HepG2 (cell line): ENCODE measurements around the gene MILR1. TPM values are rescaled to one million over a fixed set of nuclear protein-coding genes. Genes with fewer than 3 reads are reported as not detected.
A peak's percentile ranks its signal among the peaks of the same experiment; 100 is the strongest.

ENCODE experiments used
- AKNA ChIP-seq: sonication (generic); formaldehyde crosslinking; IDR thresholded peaks from 2 replicates; pipeline ENCODE4 v1.4.0; 2020; ENCODE audit warnings: missing genetic modification reagents, borderline replicate concordance
- BRD4 ChIP-seq: sonication (generic); formaldehyde crosslinking; IDR thresholded peaks from 2 replicates; pipeline ENCODE4 v1.4.0; 2020; ENCODE audit warnings: missing genetic modification reagents
- CBX1 ChIP-seq: IDR thresholded peaks from one replicate; pipeline ENCODE4 v1.6.1; 2016; ENCODE audit warnings: antibody characterized with exemption, low read depth
- NFIC ChIP-seq: IDR thresholded peaks from 2 replicates; pipeline ENCODE4 v1.6.1; 2012; ENCODE audit warnings: mild to moderate bottlenecking, low read length, inconsistent platforms
- ZFP82 ChIP-seq: sonication (generic); formaldehyde crosslinking; IDR thresholded peaks from 2 replicates; pipeline ENCODE4 v1.5.1; 2020; ENCODE audit warnings: mild to moderate bottlenecking, missing genetic modification reagents, borderline replicate concordance
- ZNF44 ChIP-seq: sonication (generic); formaldehyde crosslinking; IDR thresholded peaks from 2 replicates; pipeline ENCODE4 v1.5.1; 2020; ENCODE audit warnings: mild to moderate bottlenecking, missing genetic modification reagents
- ZNF512B ChIP-seq: sonication (generic); formaldehyde crosslinking; IDR thresholded peaks from 2 replicates; pipeline ENCODE4 v1.5.1; 2020; ENCODE audit warnings: missing genetic modification reagents, mild to moderate bottlenecking, borderline replicate concordance
- ZSCAN29 ChIP-seq: sonication (generic); formaldehyde crosslinking; conservative IDR thresholded peaks from 2 replicates; pipeline ENCODE4 v1.4.0; 2020; ENCODE audit warnings: mild to moderate bottlenecking, missing genetic modification reagents
- polyA plus RNA-seq, 8 experiments: library from polyadenylated mRNA; depleted of rRNA in 3 of 8; stranded (reverse) in 7 of 8; unstranded in 1 of 8; fragments of >200 nt; fragmentation: Illumina TruSeq in 4 of 8; extraction: Trizol in 4 of 8; gene quantifications; 2 replicates each; pipeline versions ENCODE4 v1.2.1 to v1.2.3, GENCODE V29; 2011 to 2016; ENCODE audit warnings: low read depth in 4 of 8, missing spikeins in 1 of 8, mixed read lengths in 1 of 8; ENCODE audit not compliant: insufficient read depth in 1 of 8
- total RNA-seq, 5 experiments: library from RNA; depleted of rRNA; stranded (reverse); fragments of >200 nt; fragmentation: Illumina TruSeq; extraction: Trizol; gene quantifications; 2 replicates each; pipeline ENCODE4 v1.2.3, GENCODE V29; 2016; ENCODE audit warnings: low read depth in 1 of 5
- TF ChIP-seq, protein P1 (sequence below): sonication (generic); formaldehyde crosslinking; IDR thresholded peaks from one replicate; pipeline ENCODE4 v1.5.1; 2020; ENCODE audit warnings: mild to moderate bottlenecking, missing genetic modification reagents; ENCODE audit errors: not compliant biosample characterization
- TF ChIP-seq, protein P2 (sequence below): sonication (generic); formaldehyde crosslinking; IDR thresholded peaks from 2 replicates; pipeline ENCODE4 v1.8.1; 2022; ENCODE audit warnings: mild to moderate bottlenecking, missing genetic modification reagents

Gene MILR1
- total and polyA plus RNA-seq, 2 of the 13 experiments (the other 11 are each of a cell fraction or from before 2014, with no cell fraction given), result 0.27 to 1.7 TPM

GRCh38 chr17:64506576-64507412, 57.9 kb downstream of the MILR1 start, which contains the start of gene CEP95 (continued):
- TF ChIP-seq, protein P1, sequence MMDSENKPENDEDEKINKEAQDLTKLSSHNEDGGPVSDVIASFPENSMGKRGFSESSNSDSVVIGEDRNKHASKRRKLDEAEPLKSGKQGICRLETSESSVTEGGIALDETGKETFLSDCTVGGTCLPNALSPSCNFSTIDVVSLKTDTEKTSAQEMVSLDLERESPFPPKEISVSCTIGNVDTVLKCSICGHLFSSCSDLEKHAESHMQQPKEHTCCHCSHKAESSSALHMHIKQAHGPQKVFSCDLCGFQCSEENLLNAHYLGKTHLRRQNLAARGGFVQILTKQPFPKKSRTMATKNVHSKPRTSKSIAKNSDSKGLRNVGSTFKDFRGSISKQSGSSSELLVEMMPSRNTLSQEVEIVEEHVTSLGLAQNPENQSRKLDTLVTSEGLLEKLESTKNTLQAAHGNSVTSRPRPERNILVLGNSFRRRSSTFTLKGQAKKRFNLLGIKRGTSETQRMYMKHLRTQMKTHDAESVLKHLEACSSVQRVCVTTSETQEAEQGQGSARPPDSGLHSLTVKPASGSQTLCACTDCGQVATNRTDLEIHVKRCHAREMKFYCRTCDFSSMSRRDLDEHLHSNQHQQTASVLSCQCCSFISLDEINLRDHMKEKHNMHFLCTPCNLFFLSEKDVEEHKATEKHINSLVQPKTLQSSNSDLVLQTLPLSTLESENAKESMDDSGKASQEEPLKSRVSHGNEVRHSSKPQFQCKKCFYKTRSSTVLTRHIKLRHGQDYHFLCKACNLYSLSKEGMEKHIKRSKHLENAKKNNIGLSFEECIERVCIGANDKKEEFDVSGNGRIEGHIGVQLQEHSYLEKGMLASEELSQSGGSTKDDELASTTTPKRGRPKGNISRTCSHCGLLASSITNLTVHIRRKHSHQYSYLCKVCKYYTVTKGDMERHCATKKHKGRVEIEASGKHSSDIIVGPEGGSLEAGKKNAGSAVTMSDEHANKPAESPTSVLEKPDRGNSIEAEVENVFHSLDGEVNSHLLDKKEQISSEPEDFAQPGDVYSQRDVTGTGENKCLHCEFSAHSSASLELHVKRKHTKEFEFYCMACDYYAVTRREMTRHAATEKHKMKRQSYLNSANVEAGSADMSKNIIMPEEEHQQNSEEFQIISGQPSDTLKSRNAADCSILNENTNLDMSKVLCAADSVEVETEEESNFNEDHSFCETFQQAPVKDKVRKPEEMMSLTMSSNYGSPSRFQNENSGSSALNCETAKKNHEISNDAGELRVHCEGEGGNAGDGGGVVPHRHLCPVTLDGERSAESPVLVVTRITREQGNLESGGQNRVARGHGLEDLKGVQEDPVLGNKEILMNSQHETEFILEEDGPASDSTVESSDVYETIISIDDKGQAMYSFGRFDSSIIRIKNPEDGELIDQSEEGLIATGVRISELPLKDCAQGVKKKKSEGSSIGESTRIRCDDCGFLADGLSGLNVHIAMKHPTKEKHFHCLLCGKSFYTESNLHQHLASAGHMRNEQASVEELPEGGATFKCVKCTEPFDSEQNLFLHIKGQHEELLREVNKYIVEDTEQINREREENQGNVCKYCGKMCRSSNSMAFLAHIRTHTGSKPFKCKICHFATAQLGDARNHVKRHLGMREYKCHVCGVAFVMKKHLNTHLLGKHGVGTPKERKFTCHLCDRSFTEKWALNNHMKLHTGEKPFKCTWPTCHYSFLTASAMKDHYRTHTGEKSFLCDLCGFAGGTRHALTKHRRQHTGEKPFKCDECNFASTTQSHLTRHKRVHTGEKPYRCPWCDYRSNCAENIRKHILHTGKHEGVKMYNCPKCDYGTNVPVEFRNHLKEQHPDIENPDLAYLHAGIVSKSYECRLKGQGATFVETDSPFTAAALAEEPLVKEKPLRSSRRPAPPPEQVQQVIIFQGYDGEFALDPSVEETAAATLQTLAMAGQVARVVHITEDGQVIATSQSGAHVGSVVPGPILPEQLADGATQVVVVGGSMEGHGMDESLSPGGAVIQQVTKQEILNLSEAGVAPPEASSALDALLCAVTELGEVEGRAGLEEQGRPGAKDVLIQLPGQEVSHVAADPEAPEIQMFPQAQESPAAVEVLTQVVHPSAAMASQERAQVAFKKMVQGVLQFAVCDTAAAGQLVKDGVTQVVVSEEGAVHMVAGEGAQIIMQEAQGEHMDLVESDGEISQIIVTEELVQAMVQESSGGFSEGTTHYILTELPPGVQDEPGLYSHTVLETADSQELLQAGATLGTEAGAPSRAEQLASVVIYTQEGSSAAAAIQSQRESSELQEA (CRISPR knock-in tag), result peak; percentile 59
- TF ChIP-seq CBX1, result peak; percentile 66
- no peak for TF ChIP-seq ZNF44 (CRISPR knock-in tag)
- peak; percentile 69; the same call in 1 of the 2 replicates for TF ChIP-seq ZFP82 (CRISPR knock-in tag)
- TF ChIP-seq, protein P2, sequence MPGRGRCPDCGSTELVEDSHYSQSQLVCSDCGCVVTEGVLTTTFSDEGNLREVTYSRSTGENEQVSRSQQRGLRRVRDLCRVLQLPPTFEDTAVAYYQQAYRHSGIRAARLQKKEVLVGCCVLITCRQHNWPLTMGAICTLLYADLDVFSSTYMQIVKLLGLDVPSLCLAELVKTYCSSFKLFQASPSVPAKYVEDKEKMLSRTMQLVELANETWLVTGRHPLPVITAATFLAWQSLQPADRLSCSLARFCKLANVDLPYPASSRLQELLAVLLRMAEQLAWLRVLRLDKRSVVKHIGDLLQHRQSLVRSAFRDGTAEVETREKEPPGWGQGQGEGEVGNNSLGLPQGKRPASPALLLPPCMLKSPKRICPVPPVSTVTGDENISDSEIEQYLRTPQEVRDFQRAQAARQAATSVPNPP (CRISPR knock-in tag), result peak; percentile 41
- peak; percentile 98 for TF ChIP-seq BRD4 (CRISPR knock-in tag)
- TF ChIP-seq ZNF512B (CRISPR knock-in tag), result no peak
- peak; percentile 47; the same call in 1 of the 2 replicates for TF ChIP-seq AKNA (CRISPR knock-in tag)
- TF ChIP-seq ZSCAN29 (CRISPR knock-in tag), result peak; percentile 92
- TF ChIP-seq NFIC, result no peak
